HCT116 (cell line): ENCODE results near the gene CFAP43. TPM values are rescaled to one million over a fixed set of nuclear protein-coding genes. Genes with fewer than 3 reads are reported as not detected.

Experiments
- ATAC-seq: fragments of 200-7000 bp; cut with Tn5 transposase; 2 replicates; pipeline ENCODE4 v1.9.1; 2020; ENCODE audit warnings: mild to moderate bottlenecking, moderate library complexity
- BruUV-seq: library from RNA; stranded (reverse); fragments of 400-500 nt; replicated peaks from 2 replicates; lab custom pipeline; 2021; lab: Mats Ljungman, UMichigan
- CTCF ChIA-PET: fragments of 300-600 bp; sonication (Branson Sonifier 250); formaldehyde crosslinking; loops from one replicate; lab custom pipeline; 2021; ENCODE audit warnings: antibody characterized with exemption; lab: Charles Lee
- POLR2A ChIA-PET: fragments of 300-600, 350-600 bp; sonication (Branson Sonifier 250); formaldehyde crosslinking; loops from one replicate; lab custom pipeline; 2021; ENCODE audit warnings: antibody characterized with exemption; lab: Charles Lee
- RAD21 ChIA-PET, 2 experiments: fragments of 300-600 bp; sonication (Branson Sonifier 250); formaldehyde crosslinking; loops; one replicate each; lab custom pipeline; 2023; ENCODE audit warnings: low total read pairs in 2 of 2; ENCODE audit not compliant: uncharacterized antibody in 2 of 2, unreplicated experiment in 2 of 2, low non-redundant PET in 1 of 2; lab: Charles Lee
- DNase-seq: peaks from one replicate; pipeline ENCODE4 v3.0.0-alpha.2; 2010; ENCODE audit warnings: low read depth, low spot score
- H2AFZ ChIP-seq: fragments of 200-600 bp; shearing (Covaris generic), sonication (generic); 2 replicates; pipeline ENCODE4 v1.6.1; 2017; ENCODE audit warnings: low read depth, mixed run types, mixed read lengths, antibody characterized with exemption, low read length; ENCODE audit not compliant: poor library complexity, severe bottlenecking
- H3K27ac ChIP-seq: 2 replicates; pipeline ENCODE4 v1.5.1; 2012; ENCODE audit warnings: low read depth, low read length
- H3K27me3 ChIP-seq: fragments of 200-600 bp; sonication (generic); 2 replicates; pipeline ENCODE4 v1.6.1; 2016; ENCODE audit warnings: mixed run types, low read length, mixed read lengths; ENCODE audit not compliant: insufficient read depth
- H3K36me3 ChIP-seq, 2 experiments: fragments of 200-500 bp in 1 of 2; fragments of 200-600 bp in 1 of 2; sonication (Bioruptor generic) in 1 of 2; sonication (generic) in 1 of 2; 2 replicates each; pipeline versions ENCODE4 v1.5.1 to v1.6.1; 2014 to 2016; ENCODE audit warnings: low read length in 2 of 2, inconsistent platforms in 1 of 2, mixed read lengths in 1 of 2, mixed run types in 1 of 2; ENCODE audit not compliant: insufficient read depth in 2 of 2, control insufficient read depth in 1 of 2
- H3K4me1 ChIP-seq, 2 experiments: fragments of 200-600 bp in 1 of 2; sonication (generic) in 1 of 2; 2 replicates each; pipeline versions ENCODE4 v1.5.1 to v1.6.1; 2012 to 2017; ENCODE audit warnings: low read length in 2 of 2, inconsistent platforms in 1 of 2, mild to moderate bottlenecking in 1 of 2, mixed read lengths in 1 of 2, mixed run types in 1 of 2, moderate library complexity in 1 of 2; ENCODE audit not compliant: insufficient read depth in 2 of 2, control insufficient read depth in 1 of 2
- H3K4me2 ChIP-seq: fragments of 200-600 bp; sonication (generic); 2 replicates; pipeline ENCODE4 v1.6.1; 2017; ENCODE audit warnings: mixed run types, low read length, mixed read lengths
- H3K4me3 ChIP-seq, 2 experiments: fragments of 200-600 bp in 1 of 2; sonication (generic) in 1 of 2; replicated peaks in 1 of 2; 2 replicates each; pipeline ENCODE4 v1.5.1; 2011 to 2016; ENCODE audit warnings: low read length in 2 of 2, control low read depth in 1 of 2, low read depth in 1 of 2, mild to moderate bottlenecking in 1 of 2, mixed read lengths in 1 of 2, mixed run types in 1 of 2
- H3K79me2 ChIP-seq: fragments of 200-600 bp; sonication (generic); 2 replicates; pipeline ENCODE4 v1.6.1; 2017; ENCODE audit warnings: mild to moderate bottlenecking, mixed run types, low read length, moderate library complexity, mixed read lengths; ENCODE audit not compliant: insufficient read depth
- H3K9ac ChIP-seq: fragments of 200-600 bp; sonication (generic); 2 replicates; pipeline ENCODE4 v1.6.1; 2016; ENCODE audit warnings: low read length, mixed read lengths
- H3K9me2 ChIP-seq: fragments of 200-600 bp; sonication (generic), shearing (Covaris generic); 2 replicates; pipeline ENCODE4 v1.6.1; 2017; ENCODE audit warnings: mixed run types, mild to moderate bottlenecking, moderate library complexity; ENCODE audit not compliant: insufficient read depth
- H3K9me3 ChIP-seq, 2 experiments: fragments of 200-500 bp in 1 of 2; fragments of 200-600 bp in 1 of 2; sonication (Bioruptor generic) in 1 of 2; sonication (generic) in 1 of 2; 2 replicates each; pipeline ENCODE4 v1.6.1; 2014 to 2017; ENCODE audit warnings: low read length in 2 of 2, mixed read lengths in 2 of 2, inconsistent platforms in 1 of 2, low read depth in 1 of 2, mild to moderate bottlenecking in 1 of 2, mixed run types in 1 of 2, moderate library complexity in 1 of 2; ENCODE audit not compliant: control insufficient read depth in 1 of 2, insufficient read depth in 1 of 2
- H4K20me1 ChIP-seq: fragments of 200-600 bp; sonication (generic), shearing (Covaris generic); 2 replicates; pipeline ENCODE4 v1.6.1; 2017; ENCODE audit warnings: mixed run types, mild to moderate bottlenecking, moderate library complexity; ENCODE audit not compliant: insufficient read depth
- CBX3 ChIP-seq: IDR thresholded peaks from 2 replicates; pipeline ENCODE4 v1.6.1; 2012; ENCODE audit warnings: low read depth
- CEBPB ChIP-seq: IDR thresholded peaks from 2 replicates; pipeline ENCODE4 v1.6.1; 2012; ENCODE audit warnings: low read depth
- EGR1 ChIP-seq: IDR thresholded peaks from 2 replicates; pipeline ENCODE4 v1.6.1; 2012; ENCODE audit warnings: low read depth
- ELF1 ChIP-seq: IDR thresholded peaks from 2 replicates; pipeline ENCODE4 v1.6.1; 2012; ENCODE audit warnings: low read depth, borderline replicate concordance
- EZH2phosphoT487 ChIP-seq: fragments of 200-600 bp; IDR thresholded peaks from 2 replicates; pipeline ENCODE4 v1.6.1; 2018; ENCODE audit warnings: antibody characterized with exemption, borderline replicate concordance
- JUND ChIP-seq: IDR thresholded peaks from 2 replicates; pipeline ENCODE4 v1.6.1; 2012
- POLR2A ChIP-seq: IDR thresholded peaks from 2 replicates; pipeline ENCODE4 v1.7.0; 2011; ENCODE audit warnings: borderline replicate concordance; ENCODE audit not compliant: insufficient read depth, insufficient read length; ENCODE audit errors: extremely low read depth
- POLR2AphosphoS5 ChIP-seq: IDR thresholded peaks from 2 replicates; pipeline ENCODE4 v1.6.1; 2011; ENCODE audit warnings: mild to moderate bottlenecking, low read depth, low read length, moderate library complexity
- RAD21 ChIP-seq: IDR thresholded peaks from 2 replicates; pipeline ENCODE4 v1.6.1; 2012; ENCODE audit warnings: low read depth, mild to moderate bottlenecking
- SIN3A ChIP-seq: IDR thresholded peaks from 2 replicates; pipeline ENCODE4 v1.6.1; 2012; ENCODE audit warnings: low read depth
- SP1 ChIP-seq: IDR thresholded peaks from 2 replicates; pipeline ENCODE4 v1.6.1; 2012; ENCODE audit warnings: low read depth
- SRF ChIP-seq: IDR thresholded peaks from 2 replicates; pipeline ENCODE4 v1.6.1; 2012; ENCODE audit warnings: low read depth
- TCF7L2 ChIP-seq: IDR thresholded peaks from 2 replicates; pipeline ENCODE4 v1.7.0; 2011; ENCODE audit warnings: borderline replicate concordance, inconsistent platforms; ENCODE audit not compliant: insufficient read depth, insufficient read length; ENCODE audit errors: extremely low read depth
- ZFX ChIP-seq: fragments of 450-650 bp; IDR thresholded peaks from 2 replicates; pipeline ENCODE4 v1.6.1; 2017
- ZNF274 ChIP-seq: fragments of 200-500 bp; sonication (Bioruptor generic); IDR thresholded peaks from 2 replicates; pipeline ENCODE4 v1.6.1; 2014; ENCODE audit warnings: mild to moderate bottlenecking, low read depth, low read length, inconsistent platforms
- intact Hi-C: fragments of 100-400 bp; cut with micrococcal nuclease; formaldehyde crosslinking; loops from 2 replicates; pipeline ENCODE4 v1.10.0; 2022
- total RNA-seq: library from RNA; stranded (reverse); gene quantifications from one replicate; pipeline ENCODE4 v1.2.1, GENCODE V29; 2021; ENCODE audit not compliant: unreplicated experiment
- TF ChIP-seq, protein P1 (sequence below): IDR thresholded peaks from 2 replicates; pipeline ENCODE4 v1.6.1; 2012
- TF ChIP-seq, protein P2 (sequence below): IDR thresholded peaks from 2 replicates; pipeline ENCODE4 v1.6.1; 2012; ENCODE audit warnings: low read depth
- TF ChIP-seq, protein P3 (sequence below), 3 experiments: fragments of 200-600 bp in 1 of 3; sonication (generic) in 1 of 3; IDR thresholded peaks in 2 of 3; conservative IDR thresholded peaks in 1 of 3; 2 replicates each; pipeline ENCODE4 v1.5.1; 2012 to 2017; ENCODE audit warnings: low read depth in 2 of 3, low read length in 2 of 3, antibody characterized with exemption in 1 of 3, borderline replicate concordance in 1 of 3, control low read depth in 1 of 3, mild to moderate bottlenecking in 1 of 3, mixed read lengths in 1 of 3, mixed run types in 1 of 3, moderate library complexity in 1 of 3; ENCODE audit not compliant: insufficient read depth in 1 of 3
- TF ChIP-seq, protein P4 (sequence below): IDR thresholded peaks from 2 replicates; pipeline ENCODE4 v1.6.1; 2011; ENCODE audit warnings: mild to moderate bottlenecking, low read length, moderate library complexity; ENCODE audit not compliant: insufficient replicate concordance; ENCODE audit errors: extremely low read depth

The CFAP43 gene
- total RNA-seq, 1 experiment from 2014 or later, result 4.0 TPM

DNA sequence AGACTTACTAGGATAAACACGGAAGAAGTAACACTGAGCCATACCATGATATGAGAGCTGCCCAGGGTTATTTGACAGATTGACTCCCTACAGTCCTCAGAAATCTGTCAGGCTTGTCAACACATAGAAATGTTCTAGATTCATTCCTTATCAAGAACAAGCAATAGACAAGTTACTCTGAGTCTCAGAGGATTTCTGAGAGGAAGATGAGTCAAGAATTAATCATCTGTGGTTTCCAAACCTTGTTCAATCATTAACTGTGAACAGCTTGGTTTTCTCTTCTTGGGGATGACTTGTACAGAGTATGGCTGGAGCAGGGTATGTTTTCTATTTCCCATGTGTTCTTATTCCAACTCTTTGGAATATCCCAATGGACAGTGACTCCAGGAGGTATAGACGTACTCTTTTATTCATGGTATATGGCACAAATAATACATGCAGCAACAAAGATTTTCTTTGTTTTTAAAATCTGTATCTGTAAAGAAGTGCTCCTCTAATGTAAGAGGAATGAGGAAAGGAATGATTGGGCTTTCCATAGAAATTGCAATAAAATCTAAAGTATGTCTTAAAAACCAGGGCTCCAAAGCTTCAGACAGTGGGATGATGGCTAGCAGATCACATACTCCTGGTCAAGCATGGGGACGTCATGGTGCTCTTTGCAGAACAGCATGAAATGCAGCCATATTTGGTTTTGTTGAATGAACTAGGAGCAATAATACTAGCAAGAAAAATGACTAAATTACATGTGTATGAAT is 122.1 kb downstream of the CFAP43 start:
- no peaks in the 10 kb centered on the region for H3K9me2 ChIP-seq
- ChIA-PET CTCF (interaction anchor here (1.8 kb wide), 1 partner anchor 12 kb away, joined by 8 read pairs; the partner anchor contains the start of gene SFR1), RAD21 (no interaction called here), POLR2A (interaction anchor here (1.0 to 2.3 kb wide), 3 partner anchors 8 to 17 kb away, joined by 3 to 18 read pairs (median 13); partner anchors contain the start of gene SFR1)
- peak overlapping the region; percentile 61 for H2AFZ ChIP-seq
- H3K9me3 ChIP-seq, result peaks cover 0 to 3% of the 10 kb centered on the region in 2 experiments; a peak in 1 of 4 replicates
- H3K4me1 ChIP-seq, result peaks cover 11 to 46% of the 10 kb centered on the region in 2 experiments
- peak overlapping the region in 1 of 2 experiments; percentile 16; a peak in 2 of 4 replicates for H3K4me3 ChIP-seq
- H3K27me3 ChIP-seq, result no peaks in the 10 kb centered on the region
- no peaks in the 10 kb centered on the region for H4K20me1 ChIP-seq
- no peaks in the 10 kb centered on the region for H3K79me2 ChIP-seq
- peak; percentile 90 for DNase-seq
- no peaks in the 10 kb centered on the region for H3K36me3 ChIP-seq
- ATAC-seq, result peak; percentile 87
- BruUV-seq, result no TSS peak
- H3K9ac ChIP-seq, result peak overlapping the region; percentile 19
- intact Hi-C loops, result no loop called here
- H3K27ac ChIP-seq, result peak overlapping the region; percentile 43; the same call in 1 of the 2 replicates
- peak overlapping the region; percentile 48 for H3K4me2 ChIP-seq
- TF ChIP-seq, protein P1, sequence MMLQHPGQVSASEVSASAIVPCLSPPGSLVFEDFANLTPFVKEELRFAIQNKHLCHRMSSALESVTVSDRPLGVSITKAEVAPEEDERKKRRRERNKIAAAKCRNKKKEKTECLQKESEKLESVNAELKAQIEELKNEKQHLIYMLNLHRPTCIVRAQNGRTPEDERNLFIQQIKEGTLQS, result peak; percentile 79; the same call in 1 of the 2 replicates
- TF ChIP-seq JUND, result peak; percentile 98
- peak; percentile 91 for TF ChIP-seq SRF
- TF ChIP-seq EGR1, result peak; percentile 52; the same call in 1 of the 2 replicates
- TF ChIP-seq SIN3A, result peak; percentile 92; the same call in 1 of the 2 replicates
- TF ChIP-seq, protein P2, sequence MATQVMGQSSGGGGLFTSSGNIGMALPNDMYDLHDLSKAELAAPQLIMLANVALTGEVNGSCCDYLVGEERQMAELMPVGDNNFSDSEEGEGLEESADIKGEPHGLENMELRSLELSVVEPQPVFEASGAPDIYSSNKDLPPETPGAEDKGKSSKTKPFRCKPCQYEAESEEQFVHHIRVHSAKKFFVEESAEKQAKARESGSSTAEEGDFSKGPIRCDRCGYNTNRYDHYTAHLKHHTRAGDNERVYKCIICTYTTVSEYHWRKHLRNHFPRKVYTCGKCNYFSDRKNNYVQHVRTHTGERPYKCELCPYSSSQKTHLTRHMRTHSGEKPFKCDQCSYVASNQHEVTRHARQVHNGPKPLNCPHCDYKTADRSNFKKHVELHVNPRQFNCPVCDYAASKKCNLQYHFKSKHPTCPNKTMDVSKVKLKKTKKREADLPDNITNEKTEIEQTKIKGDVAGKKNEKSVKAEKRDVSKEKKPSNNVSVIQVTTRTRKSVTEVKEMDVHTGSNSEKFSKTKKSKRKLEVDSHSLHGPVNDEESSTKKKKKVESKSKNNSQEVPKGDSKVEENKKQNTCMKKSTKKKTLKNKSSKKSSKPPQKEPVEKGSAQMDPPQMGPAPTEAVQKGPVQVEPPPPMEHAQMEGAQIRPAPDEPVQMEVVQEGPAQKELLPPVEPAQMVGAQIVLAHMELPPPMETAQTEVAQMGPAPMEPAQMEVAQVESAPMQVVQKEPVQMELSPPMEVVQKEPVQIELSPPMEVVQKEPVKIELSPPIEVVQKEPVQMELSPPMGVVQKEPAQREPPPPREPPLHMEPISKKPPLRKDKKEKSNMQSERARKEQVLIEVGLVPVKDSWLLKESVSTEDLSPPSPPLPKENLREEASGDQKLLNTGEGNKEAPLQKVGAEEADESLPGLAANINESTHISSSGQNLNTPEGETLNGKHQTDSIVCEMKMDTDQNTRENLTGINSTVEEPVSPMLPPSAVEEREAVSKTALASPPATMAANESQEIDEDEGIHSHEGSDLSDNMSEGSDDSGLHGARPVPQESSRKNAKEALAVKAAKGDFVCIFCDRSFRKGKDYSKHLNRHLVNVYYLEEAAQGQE, result no peak
- peak; percentile 95 for TF ChIP-seq CEBPB
- no peak for TF ChIP-seq ZFX
- TF ChIP-seq, protein P3, sequence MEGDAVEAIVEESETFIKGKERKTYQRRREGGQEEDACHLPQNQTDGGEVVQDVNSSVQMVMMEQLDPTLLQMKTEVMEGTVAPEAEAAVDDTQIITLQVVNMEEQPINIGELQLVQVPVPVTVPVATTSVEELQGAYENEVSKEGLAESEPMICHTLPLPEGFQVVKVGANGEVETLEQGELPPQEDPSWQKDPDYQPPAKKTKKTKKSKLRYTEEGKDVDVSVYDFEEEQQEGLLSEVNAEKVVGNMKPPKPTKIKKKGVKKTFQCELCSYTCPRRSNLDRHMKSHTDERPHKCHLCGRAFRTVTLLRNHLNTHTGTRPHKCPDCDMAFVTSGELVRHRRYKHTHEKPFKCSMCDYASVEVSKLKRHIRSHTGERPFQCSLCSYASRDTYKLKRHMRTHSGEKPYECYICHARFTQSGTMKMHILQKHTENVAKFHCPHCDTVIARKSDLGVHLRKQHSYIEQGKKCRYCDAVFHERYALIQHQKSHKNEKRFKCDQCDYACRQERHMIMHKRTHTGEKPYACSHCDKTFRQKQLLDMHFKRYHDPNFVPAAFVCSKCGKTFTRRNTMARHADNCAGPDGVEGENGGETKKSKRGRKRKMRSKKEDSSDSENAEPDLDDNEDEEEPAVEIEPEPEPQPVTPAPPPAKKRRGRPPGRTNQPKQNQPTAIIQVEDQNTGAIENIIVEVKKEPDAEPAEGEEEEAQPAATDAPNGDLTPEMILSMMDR (IDR thresholded peaks at IDR 0.05 in 2 of 3, conservative IDR thresholded peaks at IDR 0.05 in 1 of 3; ENCODE audit: borderline replicate concordance in 1 of 3, insufficient read depth in 1 of 3, low read depth in 2 of 3, low read length in 2 of 3), result no peak
- TF ChIP-seq POLR2AphosphoS5, result peak; percentile 53; the same call in 1 of the 2 replicates
- TF ChIP-seq RAD21, result peak; percentile 49
- TF ChIP-seq TCF7L2, result no peak
- TF ChIP-seq SP1, result peak; percentile 97
- no peak for TF ChIP-seq POLR2A
- TF ChIP-seq CBX3, result peak; percentile 99
- peak; percentile 34; the same call in 1 of the 2 replicates for TF ChIP-seq ELF1
- TF ChIP-seq, protein P4, sequence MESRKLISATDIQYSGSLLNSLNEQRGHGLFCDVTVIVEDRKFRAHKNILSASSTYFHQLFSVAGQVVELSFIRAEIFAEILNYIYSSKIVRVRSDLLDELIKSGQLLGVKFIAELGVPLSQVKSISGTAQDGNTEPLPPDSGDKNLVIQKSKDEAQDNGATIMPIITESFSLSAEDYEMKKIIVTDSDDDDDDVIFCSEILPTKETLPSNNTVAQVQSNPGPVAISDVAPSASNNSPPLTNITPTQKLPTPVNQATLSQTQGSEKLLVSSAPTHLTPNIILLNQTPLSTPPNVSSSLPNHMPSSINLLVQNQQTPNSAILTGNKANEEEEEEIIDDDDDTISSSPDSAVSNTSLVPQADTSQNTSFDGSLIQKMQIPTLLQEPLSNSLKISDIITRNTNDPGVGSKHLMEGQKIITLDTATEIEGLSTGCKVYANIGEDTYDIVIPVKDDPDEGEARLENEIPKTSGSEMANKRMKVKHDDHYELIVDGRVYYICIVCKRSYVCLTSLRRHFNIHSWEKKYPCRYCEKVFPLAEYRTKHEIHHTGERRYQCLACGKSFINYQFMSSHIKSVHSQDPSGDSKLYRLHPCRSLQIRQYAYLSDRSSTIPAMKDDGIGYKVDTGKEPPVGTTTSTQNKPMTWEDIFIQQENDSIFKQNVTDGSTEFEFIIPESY, result no peak
- TF ChIP-seq ZNF274, result no peak
- no peak for TF ChIP-seq EZH2phosphoT487
